Endometrial microvascular endothelial cells (primary cell): ENCODE measurements around the gene EVPL. TPM values are rescaled to one million over a fixed set of nuclear protein-coding genes. Genes with fewer than 3 reads are reported as not detected.

Source experiments
- in situ Hi-C: cut with HindIII; loops from 2 replicates; pipeline ENCODE4 v1.10.0; 2017; ENCODE audit warnings: low sequenced_read_pairs, low pct_unique_long_range_greater_than_20kb; ENCODE audit errors: inconsistent ontology term
- total RNA-seq: library from RNA; depleted of rRNA; stranded (reverse); fragments of >200 nt; gene quantifications from one replicate; pipeline ENCODE4 v1.2.3, GENCODE V29; 2015; ENCODE audit errors: inconsistent ontology term

EVPL gene
- total RNA-seq, 1 donor from 2014 or later, result not detected

GRCh38 chr17:76022973-76023899 is 3.9 kb downstream of the EVPL start:
- in situ Hi-C loops, result no loop called here

- in situ Hi-C loops, result no loop called here
Observed at GRCh38 chr17:76022285-76022684, 4.8 kb downstream of the EVPL start.

- in situ Hi-C loops, result no loop called here
Observed at GRCh38 chr17:76019833-76020467, 7.2 kb downstream of the EVPL start.

- in situ Hi-C loops, result no loop called here
Observed at GRCh38 chr17:76018801-76019200, 8.3 kb downstream of the EVPL start.

GRCh38 chr17:76018340-76018680 is 8.8 kb downstream of the EVPL start:
- in situ Hi-C loops, result no loop called here

- in situ Hi-C loops, result no loop called here
Observed at GRCh38 chr17:76017481-76018339, 9.4 kb downstream of the EVPL start.

GRCh38 chr17:76014925-76015261 is 12.2 kb downstream of the EVPL start:
- in situ Hi-C loops, result no loop called here

- in situ Hi-C loops, result no loop called here
Observed at GRCh38 chr17:76014100-76014924, 12.8 kb downstream of the EVPL start.

- in situ Hi-C loops, result no loop called here
Observed at GRCh38 chr17:76013377-76013932, 13.7 kb downstream of the EVPL start.

- in situ Hi-C loops, result no loop called here
Observed at GRCh38 chr17:76011951-76012350, 15.2 kb downstream of the EVPL start.

- in situ Hi-C loops, result no loop called here
Observed at GRCh38 chr17:76009969-76010661, 17.0 kb downstream of the EVPL start.

- in situ Hi-C loops, result no loop called here
Observed at GRCh38 chr17:76009447-76009846, 17.7 kb downstream of the EVPL start.

- in situ Hi-C loops, result no loop called here
Observed at GRCh38 chr17:76008630-76009425, 18.3 kb downstream of the EVPL start.

- in situ Hi-C loops, result no loop called here
Observed at GRCh38 chr17:76008208-76008607, 18.9 kb downstream of the EVPL start.

- in situ Hi-C loops, result no loop called here
Observed at GRCh38 chr17:76007850-76008165, 19.3 kb downstream of the EVPL start.

- in situ Hi-C loops, result no loop called here
Observed at GRCh38 chr17:76007131-76007849, 19.8 kb downstream of the EVPL start.
